GM12878 (cell line): ENCODE results near the gene FBLIM1. TPM values are rescaled to one million over a fixed set of nuclear protein-coding genes. Genes with fewer than 3 reads are reported as not detected.

Experiments
- ATAC-seq: fragments of 200-7000 bp; cut with Tn5 transposase; 3 replicates; pipeline ENCODE4 v1.9.1; 2020; ENCODE audit warnings: mild to moderate bottlenecking, moderate library complexity
- BruUV-seq: library from RNA; stranded (reverse); fragments of 400-500 nt; replicated peaks from 2 replicates; lab custom pipeline; 2021; lab: Mats Ljungman, UMichigan
- CTCF ChIA-PET: fragments of 300-600 bp; sonication (Branson Sonifier 250); formaldehyde crosslinking; extraction: SDS; loops from one replicate; lab custom pipeline; 2021; ENCODE audit warnings: inconsistent platforms; lab: Yijun Ruan, JAX
- POLR2A ChIA-PET: fragments of 350-600 bp; formaldehyde crosslinking; extraction: SDS; loops from one replicate; lab custom pipeline; 2021; ENCODE audit warnings: inconsistent platforms; lab: Charles Lee
- RAD21 ChIA-PET: fragments of 300-600 bp; sonication (Branson Sonifier 250); formaldehyde crosslinking; loops from one replicate; lab custom pipeline; 2023; ENCODE audit warnings: antibody characterized with exemption; ENCODE audit not compliant: unreplicated experiment; lab: Charles Lee
- SMC1A ChIA-PET: fragments of 300-600 bp; sonication (Branson Sonifier 250); formaldehyde crosslinking; loops from one replicate; lab custom pipeline; 2023; ENCODE audit not compliant: unreplicated experiment, uncharacterized antibody; lab: Charles Lee
- DNase-seq: peaks from one replicate; pipeline ENCODE4 v3.0.0-alpha.2; 2011; ENCODE audit warnings: low read depth, low spot score
- FAIRE-seq: peaks from 3 replicates; lab custom pipeline; 2011; peaks lifted over from hg19 to GRCh38; lab: Jason Lieb, UNC
- H2AFZ ChIP-seq: 2 replicates; pipeline ENCODE4 v1.6.0; 2011; ENCODE audit warnings: low read depth, low read length, control low read depth; ENCODE audit not compliant: control insufficient read depth
- H3K27ac ChIP-seq: 2 replicates; pipeline ENCODE4 v1.5.1; 2011; ENCODE audit warnings: control low read depth; ENCODE audit not compliant: control insufficient read depth, insufficient read depth
- H3K27me3 ChIP-seq, 2 experiments: replicated peaks in 1 of 2; 2 replicates each; pipeline versions ENCODE4 v1.6.0 to v1.6.1; 2011; ENCODE audit warnings: low read length in 1 of 2; ENCODE audit not compliant: control insufficient read depth in 2 of 2, insufficient read depth in 2 of 2
- H3K36me3 ChIP-seq, 2 experiments: 2 replicates each; pipeline ENCODE4 v1.5.1; 2011; ENCODE audit warnings: low read length in 1 of 2; ENCODE audit not compliant: control insufficient read depth in 2 of 2, insufficient read depth in 2 of 2
- H3K4me1 ChIP-seq: 2 replicates; pipeline ENCODE4 v1.6.1; 2011; ENCODE audit warnings: mild to moderate bottlenecking, low read length, moderate library complexity, mixed read lengths; ENCODE audit not compliant: control insufficient read depth, insufficient read depth
- H3K4me2 ChIP-seq: 2 replicates; pipeline ENCODE4 v1.6.0; 2011; ENCODE audit warnings: control low read depth; ENCODE audit not compliant: control insufficient read depth, insufficient read depth
- H3K4me3 ChIP-seq: fragments of 200-600 bp; sonication (generic); 2 replicates; pipeline ENCODE4 v1.5.1; 2016
- H3K79me2 ChIP-seq: 2 replicates; pipeline ENCODE4 v1.6.0; 2011; ENCODE audit warnings: low read length; ENCODE audit not compliant: control insufficient read depth, insufficient read depth
- H3K9ac ChIP-seq: 2 replicates; pipeline ENCODE4 v1.8.0; 2011; ENCODE audit warnings: low read length, control low read depth, mixed read lengths; ENCODE audit not compliant: control insufficient read depth, insufficient read depth
- H3K9me3 ChIP-seq: replicated peaks from 3 replicates; pipeline ENCODE4 v1.5.1; 2011; ENCODE audit warnings: mild to moderate bottlenecking, low read length; ENCODE audit not compliant: control insufficient read depth, insufficient read depth
- H4K20me1 ChIP-seq: 2 replicates; pipeline ENCODE4 v1.6.0; 2011; ENCODE audit not compliant: control insufficient read depth, insufficient read depth
- BACH1 ChIP-seq: fragments of 450-650 bp; IDR thresholded peaks from 2 replicates; pipeline ENCODE4 v1.6.1; 2017; ENCODE audit warnings: mild to moderate bottlenecking, borderline replicate concordance
- EGR1 ChIP-seq, 2 experiments: IDR thresholded peaks; 1 replicate in 1 of 2; 2 replicates in 1 of 2; pipeline ENCODE4 v1.6.1; 2011 to 2012; ENCODE audit warnings: low read depth in 2 of 2, low read length in 2 of 2, borderline replicate concordance in 1 of 2, mild to moderate bottlenecking in 1 of 2, moderate library complexity in 1 of 2
- NR2F1 ChIP-seq: fragments of 450-650 bp; conservative IDR thresholded peaks from 2 replicates; pipeline ENCODE4 v1.6.1; 2017; ENCODE audit warnings: mild to moderate bottlenecking
- POLR2AphosphoS5 ChIP-seq: IDR thresholded peaks from 2 replicates; pipeline ENCODE4 v1.6.1; 2011; ENCODE audit warnings: mild to moderate bottlenecking, low read length, inconsistent platforms
- SIN3A ChIP-seq: IDR thresholded peaks from 2 replicates; pipeline ENCODE4 v1.6.1; 2012; ENCODE audit warnings: low read depth, low read length, improper control_type of control experiment
- TAF1 ChIP-seq: IDR thresholded peaks from 2 replicates; pipeline ENCODE4 v1.6.1; 2011; ENCODE audit warnings: mild to moderate bottlenecking, low read depth, low read length, borderline replicate concordance
- WGBS: methylation state at CpG from one replicate; pipeline ENCODE4 v1.1.6; 2016; ENCODE audit warnings: low lambda C conversion rate; ENCODE audit not compliant: insufficient replicate concordance, insufficient coverage; ENCODE audit errors: missing lambda C conversion rate; 5-methylcytosine and 5-hydroxymethylcytosine counted together
- in situ Hi-C: fragments of 300-500 bp; cut with MboI; formaldehyde crosslinking; loops from 9 replicates; pipeline ENCODE4 v1.14.3; 2018; ENCODE audit warnings: mixed read lengths
- intact Hi-C: fragments of 100-400 bp; cut with micrococcal nuclease; formaldehyde crosslinking; loops from one replicate; pipeline ENCODE4 v1.14.2; 2022; ENCODE audit not compliant: unreplicated experiment
- polyA plus RNA-seq, 11 experiments: library from polyadenylated mRNA; depleted of rRNA in 4 of 11; unstranded in 6 of 11; stranded (reverse) in 5 of 11; fragments of >200 nt; fragmentation: Nextera tagmentation in 4 of 11; fragmentation: Illumina TruSeq in 1 of 11; extraction: Ambion mirVana in 4 of 11; extraction: Trizol in 1 of 11; gene quantifications; 1 replicate in 1 of 11; 2 replicates in 10 of 11; pipeline versions ENCODE4 v1.2.1 to v1.2.3, GENCODE V29; 2011 to 2016; ENCODE audit warnings: inconsistent platforms in 2 of 11, missing spikeins in 2 of 11, low read depth in 1 of 11
- total RNA-seq, 4 experiments: library from RNA; depleted of rRNA in 3 of 4; stranded (reverse); fragments of >200 nt in 3 of 4; fragmentation: Illumina TruSeq in 1 of 4; extraction: Trizol in 1 of 4; gene quantifications; 2 replicates each; pipeline versions ENCODE4 v1.2.1 to v1.2.3, GENCODE V29; 2013 to 2021
- TF ChIP-seq, protein P1 (sequence below): fragments of 450-650 bp; IDR thresholded peaks from 2 replicates; pipeline ENCODE4 v1.6.1; 2017; ENCODE audit warnings: antibody characterized with exemption, mild to moderate bottlenecking, moderate library complexity

FBLIM1 gene
- total and polyA plus RNA-seq, 10 of the 15 experiments (the other 5 are each of a cell fraction or from before 2014, with no cell fraction given), result 0.03 to 0.13 TPM; not detected in 8

DNA sequence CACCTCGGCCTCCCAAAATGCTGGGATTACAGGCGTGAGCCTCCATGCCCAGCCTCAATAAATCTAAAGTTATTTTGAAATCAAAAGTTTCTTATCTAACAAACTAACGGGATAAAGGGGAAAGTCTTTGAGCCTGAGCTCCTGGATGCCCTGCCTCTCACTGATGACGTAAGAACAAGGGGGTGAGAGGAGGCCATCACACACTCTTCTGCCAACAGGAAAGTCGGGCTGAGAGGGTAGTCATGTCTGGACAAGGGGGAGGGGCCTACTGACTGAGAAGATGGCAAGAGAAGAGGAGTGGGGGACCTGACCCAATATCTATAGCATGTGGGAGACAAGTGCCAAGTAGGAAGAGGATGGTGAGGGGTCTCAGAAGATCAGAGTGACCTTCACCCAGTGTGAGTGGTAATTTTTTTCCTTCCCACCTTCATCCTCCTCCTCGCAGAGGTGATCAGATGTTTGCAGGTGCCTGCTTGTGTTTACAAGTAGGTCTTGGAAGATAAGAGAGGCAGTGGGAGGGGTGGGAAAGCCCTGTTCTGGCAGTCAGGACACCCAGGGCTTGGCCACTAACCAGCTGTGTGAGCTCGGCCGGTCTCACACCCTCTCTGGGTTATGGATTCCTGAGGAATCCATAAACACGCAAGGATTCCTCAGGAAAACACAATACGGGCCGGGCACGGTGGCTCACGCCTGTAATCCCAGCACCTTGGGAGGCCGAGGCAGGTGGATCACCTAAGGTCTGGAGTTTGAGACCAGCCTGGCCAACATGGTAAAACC is 39.2 kb downstream of the FBLIM1 start:
- Histone ChIP-seq H3K4me3 (no peak overlapping the region), H3K4me2 (no peak overlapping the region), H3K27me3 (no peaks in the 10 kb centered on the region), H3K9me3 (no peaks in the 10 kb centered on the region), H4K20me1 (no peaks in the 10 kb centered on the region), H2AFZ (no peak overlapping the region), H3K27ac (no peak overlapping the region), H3K4me1 (no peaks in the 10 kb centered on the region), H3K9ac (no peak overlapping the region), H3K36me3 (no peaks in the 10 kb centered on the region), H3K79me2 (no peaks in the 10 kb centered on the region)
- FAIRE-seq (no peak), ATAC-seq (no peak), DNase-seq (no peak)
- 46% methylated on average over 14 of the region's 14 CpGs for WGBS
- in situ Hi-C loops, result loop anchor here (5.0 kb wide), 1 partner anchor 51 kb away; no protein-coding TSS in a partner anchor
- TF ChIP-seq EGR1 (IDR thresholded peaks at IDR 0.05; ENCODE audit: borderline replicate concordance in 1 of 2, low read depth in 2 of 2, low read length in 2 of 2), result no peak
- TF ChIP-seq POLR2AphosphoS5, result no peak
- TF ChIP-seq SIN3A, result no peak
- TF ChIP-seq, protein P1, sequence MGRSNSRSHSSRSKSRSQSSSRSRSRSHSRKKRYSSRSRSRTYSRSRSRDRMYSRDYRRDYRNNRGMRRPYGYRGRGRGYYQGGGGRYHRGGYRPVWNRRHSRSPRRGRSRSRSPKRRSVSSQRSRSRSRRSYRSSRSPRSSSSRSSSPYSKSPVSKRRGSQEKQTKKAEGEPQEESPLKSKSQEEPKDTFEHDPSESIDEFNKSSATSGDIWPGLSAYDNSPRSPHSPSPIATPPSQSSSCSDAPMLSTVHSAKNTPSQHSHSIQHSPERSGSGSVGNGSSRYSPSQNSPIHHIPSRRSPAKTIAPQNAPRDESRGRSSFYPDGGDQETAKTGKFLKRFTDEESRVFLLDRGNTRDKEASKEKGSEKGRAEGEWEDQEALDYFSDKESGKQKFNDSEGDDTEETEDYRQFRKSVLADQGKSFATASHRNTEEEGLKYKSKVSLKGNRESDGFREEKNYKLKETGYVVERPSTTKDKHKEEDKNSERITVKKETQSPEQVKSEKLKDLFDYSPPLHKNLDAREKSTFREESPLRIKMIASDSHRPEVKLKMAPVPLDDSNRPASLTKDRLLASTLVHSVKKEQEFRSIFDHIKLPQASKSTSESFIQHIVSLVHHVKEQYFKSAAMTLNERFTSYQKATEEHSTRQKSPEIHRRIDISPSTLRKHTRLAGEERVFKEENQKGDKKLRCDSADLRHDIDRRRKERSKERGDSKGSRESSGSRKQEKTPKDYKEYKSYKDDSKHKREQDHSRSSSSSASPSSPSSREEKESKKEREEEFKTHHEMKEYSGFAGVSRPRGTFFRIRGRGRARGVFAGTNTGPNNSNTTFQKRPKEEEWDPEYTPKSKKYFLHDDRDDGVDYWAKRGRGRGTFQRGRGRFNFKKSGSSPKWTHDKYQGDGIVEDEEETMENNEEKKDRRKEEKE, result no peak
- no peak for TF ChIP-seq NR2F1
- TF ChIP-seq BACH1, result no peak
- no peak for TF ChIP-seq TAF1
- RAD21 ChIA-PET, result interaction anchor here (0.7 kb wide), 1 partner anchor 146 kb away, joined by 3 read pairs; no protein-coding TSS in a partner anchor
- no TSS peak for BruUV-seq
- SMC1A ChIA-PET, result interaction anchor here (0.9 kb wide), 1 partner anchor 23 kb away, joined by 3 read pairs; no protein-coding TSS in a partner anchor
- POLR2A ChIA-PET, result interaction anchor here (0.7 kb wide), 1 partner anchor 222 kb away, joined by 7 read pairs; no protein-coding TSS in a partner anchor
- CTCF ChIA-PET, result interaction anchor here (0.7 to 0.8 kb wide), 2 partner anchors 17 to 526 kb away, joined by 3 read pairs; no protein-coding TSS in a partner anchor
- intact Hi-C loops, result no loop called here
